ENCODE measurements around the gene MBTPS1.

Gene MBTPS1

DNA sequence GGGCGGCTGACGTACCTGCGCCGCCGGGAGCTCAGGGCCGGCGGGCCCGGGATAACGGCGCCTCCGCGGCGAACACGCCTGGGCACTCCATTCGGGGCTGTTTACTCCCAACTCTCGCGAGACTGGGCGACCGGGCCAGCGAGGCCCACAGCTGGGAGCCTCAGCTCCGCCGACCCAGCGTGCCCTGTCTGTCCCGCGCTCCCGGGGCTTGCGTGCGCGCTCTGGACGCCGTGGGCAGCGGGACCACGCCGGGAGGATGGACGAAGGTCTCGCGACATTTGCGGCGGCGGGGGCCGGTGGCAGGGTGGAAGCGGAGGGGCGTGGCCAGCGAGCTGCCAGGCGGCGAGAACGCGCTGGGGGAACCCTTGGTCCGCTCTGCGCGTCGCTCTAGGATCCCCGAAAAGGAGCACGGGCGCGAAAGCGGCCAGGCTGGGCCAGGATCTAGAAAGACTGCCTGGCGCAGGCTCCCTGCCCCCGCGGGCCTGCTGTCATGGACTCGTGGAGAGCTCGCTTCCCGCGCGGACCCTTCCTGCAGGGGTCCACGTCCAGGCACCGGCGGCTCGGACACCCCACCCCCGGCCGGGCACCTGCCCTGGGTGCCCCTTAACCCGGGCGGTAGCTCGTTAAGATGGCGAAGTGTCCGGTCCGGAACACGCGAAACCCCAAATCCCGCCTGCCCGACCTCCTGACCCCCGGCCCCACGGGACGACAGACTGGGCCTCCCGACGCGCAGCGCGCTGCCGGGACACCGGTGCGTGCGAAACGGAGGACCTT lies at the start of gene MBTPS1:
Gene MBTPS1, minus strand, starts transcription at position 223 of the 774 bp plus-strand sequence. CDS start 15,159 bp downstream, outside the sequence.
- peak; percentile 98 for DNase-seq

DNA sequence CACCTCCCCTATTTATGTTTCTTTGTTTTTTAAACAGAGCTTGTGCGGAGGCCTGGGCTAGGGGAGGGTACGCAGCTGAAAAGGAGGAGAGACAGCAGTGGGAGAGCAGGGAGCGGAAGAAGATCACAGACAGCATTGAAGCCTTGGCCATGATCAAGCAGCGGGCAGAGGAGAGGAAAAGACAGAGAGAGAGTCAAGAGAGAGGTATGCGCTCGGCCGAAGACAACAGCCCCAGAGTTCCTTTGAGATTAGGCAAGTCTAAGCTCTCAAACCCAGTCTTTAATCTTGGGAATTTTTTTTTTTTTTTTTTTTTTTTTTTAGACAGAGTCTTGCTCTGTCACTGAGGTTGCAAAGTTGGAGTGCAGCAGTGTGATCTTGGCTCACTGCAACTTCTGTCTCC lies 49.0 kb upstream of the MBTPS1 start:
- no peak for DNase-seq

DNA sequence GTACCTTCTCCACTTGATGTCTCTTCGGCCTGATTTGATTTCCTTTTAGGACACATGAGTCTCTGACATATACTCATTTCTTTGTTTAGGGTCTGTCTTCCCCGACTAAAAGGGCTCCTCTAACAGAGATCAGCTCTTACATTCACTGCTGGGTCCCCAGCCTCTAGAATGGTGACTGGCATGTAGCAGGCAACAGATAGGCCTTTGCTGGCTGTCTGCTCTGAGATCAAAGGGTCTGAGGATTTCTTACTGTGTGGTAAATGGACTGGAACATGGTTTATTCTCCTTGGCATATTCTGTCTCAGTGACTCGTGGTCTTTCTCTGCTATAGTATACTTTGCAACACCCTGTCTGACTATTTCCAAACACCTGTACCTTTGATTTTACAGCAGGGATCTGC lies 45.1 kb upstream of the MBTPS1 start:
- DNase-seq: no peak

DNA sequence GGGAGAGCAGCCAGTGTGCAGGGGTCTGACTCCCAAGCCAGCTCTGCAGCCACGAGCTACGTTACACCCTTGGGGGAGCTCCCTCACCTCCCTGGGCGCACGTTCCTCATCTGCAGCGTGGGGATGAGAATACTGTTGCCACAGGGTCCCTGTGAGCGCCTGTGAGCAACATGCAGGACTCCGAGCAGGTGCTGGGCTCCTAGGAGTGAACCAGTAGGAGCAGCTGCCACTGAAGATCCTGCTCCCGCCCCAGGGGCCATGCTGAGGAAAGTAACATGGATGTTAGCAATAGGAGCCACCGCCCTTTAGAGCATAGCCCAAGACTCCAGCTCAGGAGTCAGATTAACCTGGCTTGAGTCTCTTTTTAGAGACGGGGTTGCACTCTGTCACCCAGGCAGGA lies 44.3 kb upstream of the MBTPS1 start:
- no peak for DNase-seq

DNA sequence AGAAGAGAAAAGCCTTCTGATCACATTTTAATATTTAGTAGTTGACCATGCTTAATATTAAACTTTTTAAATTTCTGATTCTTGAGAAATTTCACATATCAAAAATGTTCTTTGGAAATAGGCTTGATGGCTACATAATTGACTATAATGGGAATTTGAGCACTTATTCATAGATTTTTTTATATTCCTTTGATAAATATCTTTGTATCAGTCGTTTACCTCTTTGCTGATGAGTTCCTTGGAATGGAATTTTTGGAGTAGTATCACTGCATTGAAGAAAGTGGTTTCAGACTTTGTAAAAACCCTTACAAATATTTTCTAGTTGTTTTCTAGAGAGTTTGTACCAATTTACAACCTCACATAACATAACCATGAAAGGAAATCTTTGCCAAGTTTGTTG lies 43.1 kb upstream of the MBTPS1 start:
- no peak for DNase-seq

DNA sequence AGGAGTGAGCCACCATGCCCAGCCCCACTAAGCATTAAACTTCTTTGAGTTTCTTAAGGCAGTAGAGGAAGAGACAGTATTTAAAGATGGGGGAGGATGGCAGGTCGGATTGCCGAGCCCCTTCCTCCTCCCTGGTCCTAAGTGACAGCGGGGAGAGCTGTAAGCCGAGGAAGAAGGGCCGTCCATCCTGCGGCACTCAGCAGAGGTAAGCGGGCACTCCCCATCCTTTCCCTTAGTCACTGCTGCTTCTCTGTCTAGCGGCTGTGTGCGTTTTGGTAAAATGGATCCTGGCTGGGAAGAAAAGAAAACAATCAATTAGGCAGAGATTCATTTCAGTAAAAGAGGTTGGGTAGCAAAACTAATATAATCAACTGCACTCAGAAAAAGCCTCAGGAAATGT lies 42.3 kb upstream of the MBTPS1 start:
- no peak for DNase-seq

DNA sequence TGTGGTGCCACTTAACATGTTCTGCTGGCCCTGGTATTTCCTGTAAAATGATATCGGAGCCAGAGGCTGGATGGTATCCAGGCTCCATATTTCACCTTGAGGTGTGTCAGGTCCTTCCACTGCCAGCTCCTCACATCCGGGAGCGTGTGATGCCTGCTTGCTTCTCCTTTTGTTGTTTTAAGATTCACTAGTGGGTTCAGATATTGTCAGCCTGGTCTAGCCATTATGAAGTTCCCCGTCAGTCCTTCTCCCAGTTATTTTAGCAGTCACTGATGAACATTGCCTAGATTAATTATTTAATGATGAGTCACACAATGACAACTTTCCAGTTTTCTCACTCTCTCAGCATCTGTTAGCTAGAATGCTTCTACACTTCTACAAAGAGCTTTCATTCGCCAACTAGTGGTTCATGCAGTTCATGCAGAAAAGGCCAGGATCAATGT lies 39.6 kb upstream of the MBTPS1 start:
- DNase-seq: no peak

DNA sequence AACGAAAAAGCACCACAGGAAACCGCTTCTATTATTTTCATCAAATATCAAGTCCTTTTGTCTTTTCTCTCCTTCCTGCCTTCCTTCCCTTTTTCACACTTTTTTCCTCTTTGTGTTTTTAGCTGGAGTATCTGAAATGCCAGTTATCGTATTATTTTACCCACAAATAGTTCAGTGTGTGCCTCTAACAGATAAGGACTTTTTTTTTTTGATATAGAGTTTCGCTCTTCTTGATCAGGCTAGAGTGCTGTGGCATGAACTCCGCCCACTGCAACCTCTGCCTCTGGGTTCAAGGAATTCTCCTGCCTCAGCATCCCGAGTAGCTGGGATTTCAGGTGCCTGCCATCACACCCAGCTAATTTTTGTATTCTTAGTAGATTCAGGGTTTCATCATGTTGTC lies 39.0 kb upstream of the MBTPS1 start:
- DNase-seq: no peak

DNA sequence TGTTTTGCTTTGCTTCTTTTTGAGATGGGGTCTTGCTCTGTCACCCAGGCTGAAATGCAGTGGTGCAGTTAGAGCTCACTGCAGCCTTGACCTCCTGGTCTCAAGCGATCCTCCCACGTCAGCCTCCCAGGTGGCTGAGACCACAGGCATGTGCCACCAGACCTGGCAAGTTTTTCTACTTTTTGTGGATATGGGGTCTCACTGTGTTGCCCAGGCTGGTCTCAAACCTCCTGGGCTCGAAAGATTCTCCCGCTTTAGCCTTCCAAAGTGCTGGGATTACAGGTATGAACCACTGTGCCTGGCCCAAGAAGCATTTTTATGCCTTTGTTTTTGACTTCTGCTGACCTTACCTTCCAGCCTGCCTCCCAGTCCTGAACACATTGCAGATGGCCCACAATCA lies 38.5 kb upstream of the MBTPS1 start:
- DNase-seq: no peak

DNA sequence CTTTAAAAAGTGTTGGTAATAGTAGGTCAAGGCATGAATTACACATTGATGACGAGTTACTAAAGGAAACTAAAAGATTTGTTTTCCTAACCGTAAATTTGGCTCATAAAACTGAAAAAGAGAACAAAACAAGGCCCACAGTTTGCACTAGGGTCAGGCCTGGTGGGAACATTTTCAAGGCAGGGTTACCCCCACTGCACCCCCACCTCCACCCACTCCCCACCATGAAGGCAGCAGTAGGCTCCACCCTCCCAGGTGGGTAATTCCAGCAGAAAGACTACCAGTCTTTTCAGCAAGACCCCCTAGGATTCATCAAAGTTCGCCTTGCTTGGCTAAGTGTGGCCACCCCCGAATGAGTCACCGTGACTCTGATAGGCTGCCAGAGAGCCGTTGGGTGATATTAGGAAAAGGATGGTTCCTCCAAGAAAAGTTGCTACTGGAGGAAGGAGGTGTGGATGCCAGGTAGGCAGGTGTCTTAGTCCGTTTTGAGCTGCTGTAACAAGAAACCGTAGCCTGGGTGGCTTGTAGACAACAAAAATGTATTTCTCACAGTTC lies 37.0 kb upstream of the MBTPS1 start:
- no peak for DNase-seq

DNA sequence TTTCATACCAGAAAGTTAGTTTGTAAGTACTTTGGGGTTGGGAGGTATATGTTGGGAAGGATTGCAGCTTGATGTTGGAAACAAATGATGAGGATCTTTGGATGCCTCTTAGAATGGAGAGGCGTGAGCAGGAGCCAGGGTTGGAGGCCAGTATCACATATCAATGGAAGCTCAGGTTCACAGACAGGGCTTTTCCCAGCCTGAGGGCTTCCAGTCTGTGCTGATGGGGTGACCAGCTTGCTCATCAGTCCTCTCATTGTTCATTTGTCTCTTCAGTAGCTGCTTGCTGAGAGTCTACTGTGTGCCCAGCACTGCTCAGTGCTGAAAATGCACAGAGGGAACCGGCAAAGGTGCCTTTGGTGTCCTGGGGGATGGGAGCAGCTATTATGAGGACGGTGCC lies 34.2 kb upstream of the MBTPS1 start:
- DNase-seq: no peak

DNA sequence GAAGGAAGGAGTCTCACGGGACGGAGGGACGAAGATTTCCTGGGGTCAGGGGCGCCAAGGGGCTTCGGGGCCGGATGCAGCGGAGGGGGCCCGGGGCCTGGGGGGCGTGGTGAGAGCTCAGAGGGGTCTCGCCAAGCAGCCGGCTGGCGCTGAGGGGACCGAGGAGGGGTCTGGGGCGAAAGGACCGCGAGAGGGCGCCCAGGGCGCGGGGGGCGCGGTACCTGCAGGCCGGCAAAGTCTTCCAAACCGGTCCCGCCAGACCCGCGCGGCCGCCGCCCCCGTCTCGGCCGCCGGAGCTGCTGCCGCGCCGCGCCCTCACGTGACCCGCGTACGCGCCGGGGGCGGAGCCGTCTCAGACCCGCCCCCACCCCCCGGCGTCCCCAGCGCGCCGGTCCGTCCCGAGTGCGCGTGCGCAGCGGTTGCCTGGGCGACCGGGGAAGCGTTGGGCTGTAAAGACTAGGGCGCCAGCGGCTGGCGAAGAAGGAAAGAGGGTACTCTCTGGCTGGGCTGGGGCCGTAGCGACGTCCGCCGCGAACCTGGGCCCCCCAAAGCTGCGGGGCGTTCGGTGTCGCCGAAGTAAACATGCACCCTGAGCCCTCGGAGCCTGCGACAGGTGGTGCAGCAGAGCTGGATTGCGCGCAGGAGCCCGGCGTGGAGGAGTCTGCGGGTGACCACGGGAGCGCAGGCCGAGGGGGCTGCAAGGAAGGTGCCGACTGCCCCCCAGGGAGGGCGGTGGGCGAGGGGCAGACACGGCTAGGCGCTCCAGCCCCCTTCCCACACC lies 28.3 kb upstream of the MBTPS1 start, which contains the start of the genes DNAAF1 and HSDL1:
Gene DNAAF1, plus strand, starts transcription at position 450 of the 781 bp plus-strand sequence. Its CDS starts 133 bp downstream, at position 583.
Gene HSDL1, minus strand, starts transcription at position 319 of the 781 bp plus-strand sequence. CDS start 13,856 bp downstream, outside the sequence.
- peak; percentile 94 for DNase-seq

DNA sequence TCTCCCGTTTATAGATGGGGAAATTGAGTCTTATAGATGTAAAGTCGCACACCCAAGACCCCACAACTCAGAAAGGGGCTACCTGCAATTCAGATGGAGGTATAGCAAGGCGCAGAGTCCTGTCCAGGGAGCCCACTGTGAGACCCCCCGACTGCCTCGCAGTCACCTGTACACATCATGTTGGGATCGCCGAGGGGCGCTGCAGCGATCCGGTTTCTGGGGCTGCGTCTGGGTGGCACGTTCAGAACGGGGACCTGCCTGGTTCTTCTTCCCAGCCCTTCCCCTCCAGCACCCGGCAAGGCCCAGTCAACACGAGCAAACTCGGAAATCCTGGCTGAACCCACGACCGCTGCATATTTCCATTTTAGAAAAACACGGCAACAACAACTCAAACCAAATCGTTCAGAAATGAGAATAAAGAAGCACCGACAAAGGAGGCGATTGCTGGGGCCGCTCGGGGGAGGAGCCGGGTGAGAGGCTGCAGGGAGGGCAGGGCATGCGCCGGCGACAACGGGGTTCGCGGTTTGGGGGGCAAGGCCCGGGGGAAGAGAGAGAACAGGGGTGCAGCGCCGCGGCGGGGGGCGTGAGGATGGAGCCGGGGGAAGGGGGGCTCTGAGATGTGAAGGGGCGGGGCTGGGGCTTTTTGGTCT lies 27.6 kb upstream of the MBTPS1 start:
- peak; percentile 49 for DNase-seq

DNA sequence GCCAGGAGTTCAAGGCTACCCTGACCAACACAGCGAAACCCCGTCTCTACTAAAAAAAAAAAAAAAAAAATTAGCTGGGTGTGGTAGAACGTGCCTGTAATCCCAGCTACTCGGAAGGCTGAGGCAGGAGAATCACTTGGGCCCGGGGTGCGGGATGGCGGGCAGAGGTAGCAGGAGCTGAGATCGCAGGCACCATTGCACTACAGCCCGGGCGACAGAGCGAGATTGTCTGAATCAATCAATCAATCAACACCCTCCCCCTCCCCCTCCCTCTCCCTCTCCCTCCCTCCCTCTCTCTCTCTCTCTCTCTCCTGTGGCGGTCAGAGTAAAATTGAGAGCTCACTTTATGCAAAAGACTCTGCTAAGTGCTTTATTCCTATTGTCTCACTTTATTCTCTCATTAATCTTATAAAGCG lies 27.1 kb upstream of the MBTPS1 start:
- no peak for DNase-seq

DNA sequence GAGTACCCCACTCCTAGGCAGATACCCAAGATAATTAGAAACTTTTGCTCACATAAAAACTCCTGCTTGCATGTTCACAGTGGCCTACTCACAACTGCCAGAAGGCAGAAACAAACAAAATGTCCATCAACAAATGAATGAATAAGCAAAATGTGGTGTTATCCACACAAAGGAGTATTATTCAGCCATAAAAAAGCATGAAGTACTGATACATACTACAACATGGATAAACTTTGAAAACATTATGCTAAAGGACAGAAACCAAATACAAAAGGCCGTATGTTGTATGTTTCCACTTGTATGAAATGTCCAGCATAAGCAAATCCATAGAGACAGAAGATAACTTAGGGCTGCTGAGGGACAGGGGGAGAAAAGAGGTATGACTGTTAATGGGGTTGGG lies 26.3 kb upstream of the MBTPS1 start:
- DNase-seq: no peak

DNA sequence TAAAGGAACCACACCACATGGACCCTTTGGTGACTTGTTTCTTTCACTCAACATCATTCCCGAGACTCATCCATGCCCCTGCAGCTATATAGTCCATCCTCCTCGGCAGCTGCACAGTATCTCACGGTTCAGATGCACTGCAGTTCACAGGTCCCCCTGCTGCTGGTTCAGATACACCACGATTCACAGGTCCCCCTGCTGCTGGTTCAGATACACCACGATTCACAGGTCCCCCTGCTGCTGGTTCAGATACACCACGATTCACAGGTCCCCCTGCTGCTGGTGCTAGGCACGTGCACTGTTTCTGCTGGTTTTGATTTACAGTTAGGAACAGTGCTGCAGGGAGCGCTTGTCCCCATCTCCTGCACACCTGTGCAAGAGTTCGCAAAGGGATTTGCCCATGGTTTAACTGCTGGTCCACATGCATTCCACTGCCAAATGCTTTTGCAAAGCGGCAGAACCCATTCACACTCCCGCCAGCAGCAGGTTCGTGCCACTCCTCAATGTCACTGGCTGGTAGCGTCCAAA lies 24.5 kb upstream of the MBTPS1 start:
- DNase-seq: no peak

DNA sequence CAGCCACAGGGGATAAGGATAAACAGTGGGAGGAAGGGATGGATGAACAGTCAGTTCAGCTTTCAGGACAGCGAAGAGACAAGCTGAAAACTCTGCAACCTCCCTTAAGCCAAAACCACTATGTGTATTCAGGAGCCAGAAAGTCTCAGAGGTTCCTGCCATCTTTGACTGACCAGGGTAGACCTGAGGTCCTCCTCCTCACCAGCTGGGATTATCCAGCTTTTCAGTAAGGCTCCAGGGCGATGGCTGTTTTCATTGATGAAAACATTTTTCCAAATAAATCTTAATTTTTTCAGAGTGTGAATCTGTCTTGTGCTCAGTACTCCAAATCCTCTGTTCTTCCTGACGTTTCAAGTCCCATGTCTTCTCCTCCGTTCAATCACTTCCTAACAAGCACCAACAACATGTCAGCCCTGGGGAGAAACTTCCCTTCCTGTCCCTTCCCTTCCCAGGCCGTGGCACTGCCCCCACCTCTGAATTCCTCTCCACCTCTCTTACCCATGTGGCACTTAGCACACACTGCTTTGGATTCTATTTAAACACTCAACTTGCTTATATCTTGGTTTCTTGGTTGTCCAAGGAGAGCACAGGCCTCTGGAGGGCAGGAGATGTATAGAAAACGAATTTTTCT lies 23.0 kb upstream of the MBTPS1 start:
- DNase-seq: no peak

DNA sequence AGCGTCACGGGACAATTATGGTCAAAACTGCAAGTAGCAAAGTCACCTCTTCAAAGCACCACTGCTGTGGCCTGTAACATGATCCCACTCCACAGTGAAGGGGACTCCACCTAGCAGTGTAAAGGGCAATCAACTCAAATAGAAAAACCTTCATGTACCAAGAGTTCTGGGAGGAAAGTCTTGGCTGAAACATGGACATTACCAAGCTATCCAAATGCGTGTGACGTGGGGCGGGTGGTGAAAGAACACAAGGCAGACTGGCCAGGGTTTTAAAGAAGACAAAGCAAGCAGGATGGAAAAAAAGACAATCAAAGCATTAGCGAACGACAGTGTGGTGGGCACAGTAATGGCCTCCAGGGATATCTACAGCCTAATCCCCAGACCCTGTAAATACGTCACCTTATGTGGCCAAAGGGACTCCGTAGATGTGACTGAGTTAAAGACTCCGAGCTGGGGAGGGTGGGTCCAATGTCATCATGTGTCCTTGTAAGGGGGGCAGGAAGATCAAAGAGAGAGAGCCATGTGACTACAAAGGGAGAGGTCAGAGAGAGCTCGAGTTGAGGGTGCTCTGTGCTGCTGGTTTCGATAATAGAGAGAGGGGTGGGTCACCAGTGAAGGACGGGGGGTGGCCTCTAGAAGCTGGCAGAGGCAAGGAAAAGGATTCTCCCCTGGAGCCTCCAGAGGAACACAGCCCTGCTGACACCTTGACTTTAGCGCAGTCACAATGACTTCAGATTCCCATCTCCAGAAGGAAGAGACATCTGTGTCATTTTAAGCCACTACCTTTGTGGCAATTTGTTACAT lies 22.3 kb upstream of the MBTPS1 start:
- DNase-seq: no peak

DNA sequence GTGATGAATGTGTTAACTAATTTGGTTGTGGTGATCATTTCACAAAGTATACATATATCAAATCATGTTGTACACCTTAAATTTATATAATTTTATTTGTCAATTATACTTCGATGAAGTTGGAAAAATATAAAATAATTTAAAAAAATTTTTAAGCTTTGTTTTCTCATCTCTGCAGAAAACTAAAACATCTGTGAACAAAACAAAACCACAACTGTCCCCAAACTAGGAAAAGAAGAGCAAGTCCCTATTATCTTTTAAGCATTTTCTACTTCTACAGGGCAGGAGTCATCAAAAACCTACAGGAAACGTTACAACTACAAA lies 21.7 kb upstream of the MBTPS1 start:
- DNase-seq: no peak

DNA sequence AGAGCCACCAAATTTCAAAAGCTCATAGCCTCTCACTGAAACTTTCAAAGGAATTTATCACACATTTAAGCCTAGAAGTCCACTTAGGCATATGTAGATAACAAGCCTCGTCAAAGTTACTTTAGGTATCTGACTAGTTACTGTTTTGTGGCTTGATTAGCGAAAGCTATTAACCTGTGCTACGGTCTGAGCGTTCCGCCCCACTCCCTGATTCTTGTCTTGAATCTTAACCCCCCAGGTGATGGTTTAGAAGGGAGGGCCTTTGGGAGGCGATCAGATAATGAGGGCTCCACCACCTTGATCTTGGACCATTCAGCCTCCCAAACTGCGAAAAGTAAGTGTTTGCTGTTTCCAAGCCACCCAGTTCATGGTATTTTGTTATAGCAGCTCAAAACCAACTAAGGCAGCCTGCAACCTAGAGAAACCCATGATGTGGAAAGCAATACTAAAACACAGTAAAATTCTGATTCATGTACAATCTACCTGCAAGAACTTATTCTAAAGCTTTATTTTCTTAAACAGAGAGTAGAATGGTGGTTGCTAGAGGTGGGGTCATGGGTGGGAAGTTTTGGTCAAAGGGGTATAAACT lies 21.1 kb upstream of the MBTPS1 start:
- no peak for DNase-seq

DNA sequence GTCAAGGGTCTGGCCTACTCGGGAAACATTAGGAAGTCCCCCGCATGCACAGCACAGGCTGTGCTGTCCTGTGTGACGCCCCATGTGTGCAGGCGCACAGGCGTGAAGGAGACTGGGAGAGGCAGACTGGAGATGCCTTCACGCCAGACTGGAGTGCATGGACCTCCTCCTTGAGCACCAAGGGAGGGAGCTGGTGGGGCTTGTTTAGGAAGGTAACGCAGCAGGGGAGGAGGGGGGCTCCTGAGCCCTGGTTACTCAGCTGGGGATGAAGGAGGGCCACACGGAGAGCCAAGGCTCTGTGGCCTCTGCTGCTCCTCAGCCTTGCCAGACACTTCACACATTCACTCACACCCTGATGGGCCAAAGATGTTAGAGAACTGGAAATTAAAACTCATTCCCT lies 20.5 kb upstream of the MBTPS1 start:
- DNase-seq: no peak

All from CD4-positive, alpha-beta T cell treated with Interleukin-6 for 4 hours (primary cell).